ENCODE measurements around the gene XPNPEP2.

The XPNPEP2 gene, protein sequence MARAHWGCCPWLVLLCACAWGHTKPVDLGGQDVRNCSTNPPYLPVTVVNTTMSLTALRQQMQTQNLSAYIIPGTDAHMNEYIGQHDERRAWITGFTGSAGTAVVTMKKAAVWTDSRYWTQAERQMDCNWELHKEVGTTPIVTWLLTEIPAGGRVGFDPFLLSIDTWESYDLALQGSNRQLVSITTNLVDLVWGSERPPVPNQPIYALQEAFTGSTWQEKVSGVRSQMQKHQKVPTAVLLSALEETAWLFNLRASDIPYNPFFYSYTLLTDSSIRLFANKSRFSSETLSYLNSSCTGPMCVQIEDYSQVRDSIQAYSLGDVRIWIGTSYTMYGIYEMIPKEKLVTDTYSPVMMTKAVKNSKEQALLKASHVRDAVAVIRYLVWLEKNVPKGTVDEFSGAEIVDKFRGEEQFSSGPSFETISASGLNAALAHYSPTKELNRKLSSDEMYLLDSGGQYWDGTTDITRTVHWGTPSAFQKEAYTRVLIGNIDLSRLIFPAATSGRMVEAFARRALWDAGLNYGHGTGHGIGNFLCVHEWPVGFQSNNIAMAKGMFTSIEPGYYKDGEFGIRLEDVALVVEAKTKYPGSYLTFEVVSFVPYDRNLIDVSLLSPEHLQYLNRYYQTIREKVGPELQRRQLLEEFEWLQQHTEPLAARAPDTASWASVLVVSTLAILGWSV

GRCh38 chrX:129738466-129739308, at the start of gene XPNPEP2:
Gene XPNPEP2 (plus strand): TSS chrX:129738979. CDS start chrX:129739214, 235 bp downstream.
- DNase-seq (ENCODE audit: low spot score), result no peak

DNA sequence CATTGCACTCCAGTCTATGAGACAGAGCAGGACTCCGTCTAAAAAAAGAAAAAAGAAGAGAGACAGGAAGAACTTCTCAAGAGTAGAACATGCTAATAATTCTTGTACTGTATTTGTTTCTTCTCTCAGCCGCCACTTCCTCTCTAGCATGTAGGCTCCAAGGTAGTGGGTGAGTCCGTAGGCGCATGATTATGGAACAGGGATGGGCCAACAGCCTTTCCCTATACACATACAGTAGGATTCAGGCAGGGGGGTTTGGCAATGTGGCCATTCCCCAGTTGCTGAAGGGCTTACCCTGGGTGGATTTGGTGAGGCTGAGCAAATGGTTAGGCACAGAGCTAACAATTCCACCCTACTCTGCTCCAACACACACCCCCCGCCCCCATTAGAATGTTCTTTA, 49.0 kb upstream of the XPNPEP2 start:
- no peak for DNase-seq (ENCODE audit: low spot score)

DNA sequence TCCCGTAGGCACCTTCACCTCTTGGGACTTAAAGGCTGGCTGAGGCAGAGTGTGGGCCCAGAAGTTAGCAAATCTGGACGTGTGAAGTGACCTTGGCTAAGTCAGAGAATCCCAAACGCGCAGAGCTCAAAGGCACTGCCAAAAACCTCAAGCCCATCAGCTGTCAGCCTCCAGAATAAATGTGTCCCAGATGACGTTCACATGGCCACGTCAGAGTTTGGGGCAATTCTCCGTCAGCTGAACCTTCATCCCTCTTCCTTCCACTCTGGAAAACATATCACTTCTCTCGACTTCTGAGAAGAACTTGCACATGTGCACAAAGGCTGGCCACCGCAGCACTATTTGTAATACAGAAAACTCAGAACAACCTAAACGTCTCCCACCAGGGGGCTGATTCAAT, 48.3 kb upstream of the XPNPEP2 start:
- DNase-seq (ENCODE audit: low spot score), result no peak

GRCh38 chrX:129693354-129693753, 45.4 kb upstream of the XPNPEP2 start:
- no peak for DNase-seq (ENCODE audit: low spot score)

GRCh38 chrX:129694805-129695204, 44.0 kb upstream of the XPNPEP2 start:
- DNase-seq (ENCODE audit: low spot score), result no peak

DNA sequence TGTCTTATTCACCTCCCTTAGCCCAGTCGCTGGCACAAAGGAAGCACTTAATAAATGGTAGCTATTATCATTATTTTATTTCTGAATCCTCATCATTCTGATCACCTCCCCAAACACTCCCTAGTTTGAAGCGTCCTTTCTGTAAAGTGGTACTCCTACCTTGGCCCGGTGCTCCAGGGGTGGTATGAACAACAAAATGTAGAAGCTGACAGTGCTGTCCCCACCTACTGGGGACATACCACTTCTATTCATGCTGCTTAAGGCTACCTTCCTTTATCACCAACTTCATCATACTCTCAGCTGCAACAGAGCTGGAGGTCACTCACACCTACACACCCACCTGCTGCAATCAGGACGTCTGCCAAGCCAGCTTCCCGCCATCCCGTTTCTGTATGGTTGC, 43.2 kb upstream of the XPNPEP2 start:
- DNase-seq (ENCODE audit: low spot score), result no peak

GRCh38 chrX:129695937-129696336, 42.8 kb upstream of the XPNPEP2 start:
- no peak for DNase-seq (ENCODE audit: low spot score)

- no peak for DNase-seq (ENCODE audit: low spot score)
Measured at GRCh38 chrX:129696463-129697155, 42.2 kb upstream of the XPNPEP2 start.

GRCh38 chrX:129697204-129697829, 41.5 kb upstream of the XPNPEP2 start:
- DNase-seq (ENCODE audit: low spot score), result no peak

GRCh38 chrX:129698150-129698549, 40.6 kb upstream of the XPNPEP2 start:
- no peak for DNase-seq (ENCODE audit: low spot score)

DNA sequence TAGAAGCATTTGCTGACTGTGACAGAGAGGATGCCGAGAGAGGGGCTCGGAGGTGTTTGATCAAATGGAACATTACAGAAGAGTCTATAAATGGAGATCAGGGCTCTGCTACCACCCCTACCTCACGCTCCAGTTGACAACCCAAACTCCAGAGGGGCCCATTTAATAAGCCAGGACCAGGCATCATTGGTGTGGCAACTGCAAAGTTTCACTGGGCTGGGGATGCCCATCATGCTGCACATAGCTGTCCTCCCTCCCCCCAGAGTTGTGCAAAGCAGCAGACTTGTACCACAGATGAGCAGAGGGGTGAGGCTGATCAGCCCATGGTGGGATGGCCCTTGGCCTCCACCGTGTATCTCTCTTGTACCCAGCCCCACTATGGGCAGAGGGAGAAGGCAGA, 38.2 kb upstream of the XPNPEP2 start:
- no peak for DNase-seq (ENCODE audit: low spot score)

DNA sequence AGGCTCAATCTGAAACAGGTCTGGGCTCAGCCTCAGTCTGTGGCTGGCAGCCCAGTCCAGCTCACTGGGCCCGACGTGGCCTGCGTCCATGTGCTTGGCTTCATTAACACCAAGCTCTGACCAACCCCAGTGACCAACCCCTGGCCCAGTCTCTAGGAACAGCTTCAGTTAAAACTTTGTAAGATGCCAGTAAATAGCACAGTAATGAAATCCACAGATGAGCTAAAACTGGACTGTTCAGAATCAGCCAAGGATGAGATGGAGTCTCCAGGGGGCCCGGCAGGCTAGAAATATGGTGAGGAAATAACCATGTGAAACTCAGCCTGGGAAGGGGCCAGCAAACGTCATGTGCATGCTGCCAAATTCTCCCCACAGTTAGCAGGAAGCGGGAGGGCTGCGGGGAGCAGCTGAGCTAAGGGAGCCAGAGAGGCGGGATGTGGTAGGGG, 37.1 kb upstream of the XPNPEP2 start:
- DNase-seq (ENCODE audit: low spot score), result no peak

DNA sequence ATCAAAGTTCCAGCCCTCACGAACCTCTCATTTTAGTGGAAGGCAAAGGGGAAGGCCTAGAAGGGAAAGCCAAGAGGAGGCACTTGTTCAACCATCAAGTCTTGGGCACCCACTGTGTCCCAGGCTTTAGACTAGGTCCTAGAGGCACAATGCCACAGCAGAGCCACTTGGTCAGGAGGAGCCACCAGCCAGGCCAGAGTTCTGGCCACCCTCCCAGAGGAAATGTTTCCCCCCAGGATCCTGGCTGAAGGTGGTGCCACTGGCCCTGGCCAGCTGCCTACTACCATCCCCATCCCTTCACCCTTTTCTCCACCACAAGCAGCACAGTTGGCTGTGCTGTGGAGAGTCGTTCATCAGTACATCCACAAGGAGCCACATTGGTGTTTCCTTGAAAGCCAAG, 34.3 kb upstream of the XPNPEP2 start:
- no peak for DNase-seq (ENCODE audit: low spot score)

DNA sequence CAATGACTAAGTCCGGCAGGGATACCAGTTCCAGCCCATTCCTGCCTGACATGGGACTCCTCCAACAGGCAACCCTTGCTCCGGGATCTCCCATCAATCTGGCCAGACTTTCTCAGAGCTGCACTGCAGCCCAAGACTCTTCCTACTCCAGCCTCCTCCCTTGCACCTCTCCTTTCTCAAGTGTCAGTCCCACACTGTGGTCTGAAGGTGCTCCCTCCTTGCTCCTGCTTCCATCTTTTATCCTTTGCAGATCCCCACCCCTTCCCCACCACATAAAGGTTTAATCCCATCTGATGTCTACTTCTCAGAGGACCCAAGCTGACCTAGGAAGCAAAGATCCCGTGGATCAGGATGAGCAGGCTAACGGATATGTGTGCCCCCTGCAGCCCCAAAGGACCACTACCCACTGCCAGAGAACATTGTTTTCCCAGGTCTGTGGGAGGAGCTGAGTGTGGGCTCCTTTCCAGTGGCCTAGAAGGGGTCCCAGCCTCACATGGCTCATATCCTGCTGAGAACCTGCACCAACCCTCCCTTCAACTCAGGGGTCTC, 33.3 kb upstream of the XPNPEP2 start:
- no peak for DNase-seq (ENCODE audit: low spot score)

- DNase-seq (ENCODE audit: low spot score), result no peak
Measured at GRCh38 chrX:129705988-129706387, 32.8 kb upstream of the XPNPEP2 start.

DNA sequence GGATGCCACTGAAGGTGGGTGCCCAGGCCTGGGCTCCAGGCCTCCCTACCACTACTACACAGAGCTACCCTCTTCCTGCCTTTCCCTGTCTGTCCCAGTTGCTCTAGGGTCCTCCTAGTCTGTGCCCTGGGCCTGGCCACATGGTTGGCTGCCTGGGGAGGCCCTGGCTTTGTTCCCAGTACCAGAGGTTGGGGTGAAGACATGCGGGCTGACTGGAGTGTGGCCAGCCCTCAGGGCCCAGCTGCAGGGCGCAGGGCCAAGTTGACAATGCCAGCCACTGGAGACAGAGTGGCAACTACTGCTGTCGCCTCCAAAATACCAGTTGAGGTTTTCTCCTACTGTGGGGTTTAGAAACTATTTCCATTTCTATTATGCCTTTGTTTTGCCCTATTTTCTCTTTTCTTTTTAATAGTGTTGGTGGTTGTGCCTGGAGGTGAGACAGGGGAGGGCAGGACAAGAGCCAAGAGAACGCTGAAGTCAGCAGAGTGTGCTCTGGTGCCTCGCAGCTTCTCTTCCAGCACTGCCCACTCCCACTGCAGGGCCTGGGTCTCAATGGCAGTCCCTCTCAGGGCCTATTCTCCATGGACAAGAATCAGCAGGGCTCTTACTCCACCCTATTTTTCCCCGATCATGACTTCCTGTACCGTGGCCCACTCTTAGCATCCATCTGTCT, 32.2 kb upstream of the XPNPEP2 start:
- no peak for DNase-seq (ENCODE audit: low spot score)

- no peak for DNase-seq (ENCODE audit: low spot score)
Measured at GRCh38 chrX:129714581-129714980, 24.2 kb upstream of the XPNPEP2 start.

DNA sequence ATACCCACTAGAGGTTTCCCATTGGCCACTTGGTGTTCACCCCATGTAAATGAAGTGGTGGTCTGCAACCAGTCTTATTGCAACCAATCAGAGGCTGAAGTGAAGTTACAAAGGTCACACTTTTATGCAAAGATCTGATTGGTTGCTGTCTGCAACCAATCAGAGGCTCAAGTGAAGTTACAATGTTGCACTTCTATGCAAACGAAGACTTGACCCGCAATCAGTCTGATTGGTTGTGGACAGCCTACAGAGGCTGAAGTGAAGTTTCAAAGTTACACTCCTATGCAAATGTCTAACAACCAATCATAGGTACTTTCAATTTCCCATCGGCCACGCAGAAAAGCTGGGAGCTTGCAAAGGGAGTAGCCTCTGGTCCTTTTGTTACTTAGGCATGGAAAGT, 22.3 kb upstream of the XPNPEP2 start:
- no peak for DNase-seq (ENCODE audit: low spot score)

- DNase-seq (ENCODE audit: low spot score), result no peak
Measured at GRCh38 chrX:129717892-129718291, 20.9 kb upstream of the XPNPEP2 start.

GRCh38 chrX:129718676-129719075, 20.1 kb upstream of the XPNPEP2 start:
- DNase-seq (ENCODE audit: low spot score), result no peak

GRCh38 chrX:129719268-129719667, 19.5 kb upstream of the XPNPEP2 start:
- DNase-seq (ENCODE audit: low spot score), result no peak

All from activated CD4-positive, alpha-beta T cell treated with anti-CD3 and anti-CD28 coated beads, Interleukin-2, Interleukin-4, amounts not matched to agents 100 ng/mL and 50 ng/mL, durations not matched to agents 16 hours and 8 hours (primary cell).